GM19468 (cell line): ENCODE results near the gene SSU72.
"Not testable (repeated sequence)": the region's sequence is repeated elsewhere in the genome, so short reads cannot be mapped to it uniquely, and the experiment has no call there.

ENCODE experiments used
- ATAC-seq: cut with Tn5 transposase; IDR thresholded peaks from one replicate; pipeline ENCODE4 v1.9.1; 2021; ENCODE audit warnings: mild to moderate bottlenecking, moderate library complexity, moderate number of reproducible peaks; ENCODE audit not compliant: unreplicated experiment; ENCODE audit errors: extremely low read depth

Gene SSU72

DNA sequence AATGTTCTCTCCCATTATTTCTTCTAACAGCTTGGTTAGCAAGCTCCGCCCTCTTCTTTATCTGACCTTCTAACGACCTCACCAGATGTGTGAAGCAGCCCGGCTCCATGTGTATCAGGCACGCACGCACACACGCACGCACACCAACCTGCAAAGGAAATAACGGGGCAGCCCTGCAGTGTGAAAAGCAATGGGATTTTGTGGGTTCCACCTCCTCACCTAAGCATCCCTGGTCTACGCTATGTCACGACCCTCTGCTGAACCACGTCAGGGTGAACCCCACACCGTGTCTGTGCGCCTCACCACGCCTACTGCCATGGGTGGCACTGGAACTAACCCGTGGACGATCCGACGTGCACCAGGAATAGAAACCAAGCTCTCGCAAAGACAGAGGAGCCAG lies 10.4 kb downstream of the SSU72 start:
- ATAC-seq: no peak

DNA sequence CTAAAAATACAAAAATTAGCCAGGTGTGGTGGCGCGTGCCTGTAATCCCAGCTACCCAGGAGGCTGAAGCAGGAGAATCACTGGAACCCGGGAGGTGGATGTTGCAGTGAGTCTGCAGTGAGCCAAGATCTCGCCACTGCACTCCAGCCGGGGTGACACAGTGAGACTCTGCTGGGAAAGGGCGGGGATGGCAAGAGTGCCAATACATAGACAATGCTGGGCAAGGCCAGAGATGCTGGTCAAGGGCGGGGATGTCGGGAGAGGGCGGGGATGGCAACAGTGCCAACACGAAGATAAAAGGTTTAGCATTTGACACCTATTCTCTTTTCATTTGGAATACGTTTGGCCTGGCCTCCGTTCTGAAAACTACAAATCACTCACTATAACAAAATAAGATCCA lies 11.0 kb downstream of the SSU72 start:
- ATAC-seq: no peak

DNA sequence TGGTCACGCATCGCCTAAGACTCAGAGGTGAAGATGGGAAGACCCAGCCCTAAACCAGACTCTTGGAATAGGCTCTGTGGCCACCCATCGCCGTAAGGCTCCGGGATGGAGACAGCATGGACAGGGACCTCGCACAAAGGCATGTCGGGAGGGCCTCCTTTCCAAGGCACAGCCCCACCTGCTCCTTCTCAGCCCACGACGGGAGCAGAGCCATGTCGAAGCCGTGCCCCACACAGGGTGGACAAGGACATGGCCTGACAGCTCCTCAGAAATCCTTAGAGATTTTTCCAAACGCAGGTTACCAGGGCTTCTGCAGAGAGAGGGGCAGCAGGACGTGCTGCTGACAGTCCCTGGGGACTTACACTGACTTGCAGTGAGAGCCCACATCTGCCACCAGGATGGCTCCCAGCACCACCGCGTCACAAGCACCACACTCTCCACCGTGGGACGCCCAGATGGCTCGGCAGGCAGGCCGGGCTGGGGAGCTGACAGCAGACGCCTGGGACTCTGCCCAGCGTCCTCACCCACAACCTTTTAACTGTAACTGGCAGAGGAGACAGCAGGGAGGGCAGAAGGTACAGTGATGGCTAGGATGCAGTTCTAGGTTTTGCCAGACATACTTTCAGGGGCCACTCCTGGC lies 12.0 kb downstream of the SSU72 start:
- ATAC-seq: no peak

DNA sequence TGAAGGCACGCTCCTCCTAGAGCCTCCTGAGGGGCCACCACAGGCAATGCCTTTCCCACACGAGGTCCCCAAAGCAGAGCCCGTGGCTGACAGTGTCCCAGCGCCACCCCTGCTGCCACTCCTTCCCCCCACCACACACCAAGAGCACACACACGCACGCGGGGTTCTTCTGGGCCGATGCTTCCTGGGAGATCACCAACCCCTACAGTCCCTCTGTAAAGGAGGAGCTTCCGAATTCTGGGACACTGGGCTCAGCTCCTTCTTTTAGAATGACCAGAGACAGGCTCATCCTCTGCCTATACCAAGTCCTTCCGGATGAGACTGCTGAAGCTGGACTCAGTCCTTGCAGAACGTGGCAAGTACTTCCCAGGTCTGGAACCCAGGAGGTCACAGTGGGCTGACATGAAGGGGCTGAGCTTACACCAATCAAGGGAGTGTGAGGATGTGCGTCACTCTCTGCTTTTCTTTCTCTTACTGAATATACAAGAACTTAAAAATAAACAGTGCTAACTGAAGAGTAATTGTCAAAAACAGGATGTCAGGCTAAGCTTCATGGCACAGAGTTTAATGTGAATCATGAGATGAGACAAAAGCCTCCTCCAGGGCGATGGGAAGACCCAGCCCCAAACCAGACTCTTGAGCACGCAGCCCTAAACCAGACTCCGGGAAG lies 12.7 kb downstream of the SSU72 start:
- ATAC-seq: no peak

DNA sequence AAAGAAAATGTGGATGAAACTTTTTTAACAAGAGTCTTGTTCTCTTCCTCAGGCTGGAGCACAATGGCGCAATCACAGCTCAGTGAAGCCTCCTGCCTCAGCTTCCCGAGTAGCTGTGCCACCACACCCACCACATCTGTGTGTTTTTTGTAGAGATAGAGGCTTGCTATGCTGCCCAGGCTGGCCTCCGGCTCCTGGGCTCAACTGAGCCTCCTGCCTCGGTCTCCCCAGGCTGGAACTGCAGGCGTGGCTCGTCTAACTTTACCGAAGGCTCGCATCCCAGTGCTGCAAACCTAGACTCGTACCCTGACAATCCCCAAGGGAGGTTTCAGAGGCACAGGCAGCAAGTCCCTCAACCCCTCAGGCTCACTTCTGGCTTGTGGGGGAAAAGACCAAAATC lies 14.5 kb downstream of the SSU72 start:
- ATAC-seq: no peak

DNA sequence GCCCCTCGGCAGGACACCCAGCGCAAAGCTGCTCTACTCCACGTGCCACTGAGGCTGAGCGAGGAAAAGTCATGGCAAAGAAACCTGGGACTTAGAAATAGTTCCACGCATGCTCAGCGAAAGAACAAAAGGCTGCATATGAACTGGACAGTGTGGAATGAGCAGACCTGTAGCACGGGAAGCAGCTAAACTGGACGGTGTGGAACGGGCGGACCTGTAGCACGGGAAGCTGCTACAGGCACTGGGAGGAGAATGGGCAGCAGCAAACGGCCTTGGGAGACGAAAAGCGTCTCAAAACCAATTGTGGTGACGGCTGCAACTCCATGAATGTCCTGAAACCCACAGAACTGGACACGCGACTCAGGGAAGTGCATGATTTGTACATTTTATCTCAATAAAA lies 15.6 kb downstream of the SSU72 start:
- no peak for ATAC-seq

DNA sequence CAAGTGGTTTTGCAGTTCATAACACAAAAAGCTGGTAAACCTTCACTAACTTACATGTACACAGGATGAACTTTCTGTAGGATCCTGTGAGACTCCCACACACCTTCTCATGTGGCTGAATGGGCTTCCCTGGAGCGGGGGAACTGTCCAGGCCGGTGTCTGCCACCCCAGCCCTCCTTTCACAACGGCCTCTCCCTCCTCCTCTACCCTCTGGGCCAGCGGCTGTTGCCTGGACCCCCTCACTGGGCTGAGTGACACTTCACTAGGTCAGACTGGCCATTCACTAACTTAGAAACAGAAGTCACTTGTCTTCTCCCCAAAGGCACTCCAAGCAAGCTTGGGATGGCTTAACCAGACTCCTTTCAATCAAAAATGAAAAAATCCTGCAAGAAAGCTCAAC lies 16.1 kb downstream of the SSU72 start:
- no peak for ATAC-seq

DNA sequence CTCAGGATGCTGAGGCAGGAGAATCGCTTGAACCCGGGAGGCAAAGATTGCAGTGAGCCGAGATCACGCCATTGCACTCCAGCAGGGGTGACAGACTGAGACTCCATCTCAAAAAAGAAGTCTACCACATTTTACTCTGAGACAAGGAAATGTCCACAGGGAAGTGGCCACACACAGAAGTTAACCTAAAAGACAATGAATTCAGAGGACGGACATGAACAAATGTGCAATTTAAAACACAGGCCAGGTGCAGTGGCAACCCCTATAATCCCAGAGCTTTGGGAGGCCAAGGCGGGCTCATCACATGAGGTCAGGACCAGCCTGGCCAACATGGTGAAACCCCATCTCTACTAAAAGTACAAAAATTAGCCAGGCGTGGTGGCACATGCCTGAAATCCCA lies 17.0 kb downstream of the SSU72 start:
- not testable (repeated sequence) for ATAC-seq

DNA sequence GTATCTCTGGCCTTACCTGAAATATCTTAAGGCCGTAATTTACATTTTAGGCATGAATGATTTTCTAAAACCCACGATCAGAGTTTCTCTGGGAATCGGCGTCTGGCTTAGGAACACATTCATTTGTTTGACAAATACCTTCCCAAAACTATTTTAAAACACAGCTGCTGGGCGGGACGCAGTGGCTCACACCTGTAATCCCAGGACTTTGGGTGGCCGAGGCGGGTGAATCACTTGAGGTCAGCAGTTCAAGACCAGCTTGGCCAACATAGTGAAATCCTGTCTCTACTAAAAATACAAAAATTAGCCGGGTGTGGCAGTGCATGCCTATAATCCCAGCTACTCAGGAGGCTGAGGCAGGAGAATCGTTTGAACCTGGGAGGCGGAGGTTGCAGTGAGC lies 17.7 kb downstream of the SSU72 start:
- ATAC-seq: not testable (repeated sequence)

DNA sequence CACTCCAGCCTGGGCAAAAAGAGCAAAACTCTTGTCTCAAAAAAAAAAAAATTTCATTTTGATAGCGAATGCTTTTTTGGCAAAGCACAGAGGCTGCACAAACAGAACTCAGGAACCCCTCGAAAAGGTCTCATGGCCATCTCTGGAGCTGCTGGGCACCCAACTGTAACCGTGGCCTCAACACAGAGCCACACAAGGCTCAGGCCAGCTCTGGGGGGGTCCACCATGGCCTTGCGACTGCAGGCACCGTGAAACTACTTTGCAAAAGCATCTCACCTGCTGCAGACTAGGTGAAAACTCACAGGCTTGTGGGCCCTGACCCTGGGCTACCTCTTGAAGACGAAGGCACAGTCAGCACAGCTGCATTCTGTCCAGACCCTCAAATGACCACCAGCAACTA lies 18.2 kb downstream of the SSU72 start:
- no peak for ATAC-seq

DNA sequence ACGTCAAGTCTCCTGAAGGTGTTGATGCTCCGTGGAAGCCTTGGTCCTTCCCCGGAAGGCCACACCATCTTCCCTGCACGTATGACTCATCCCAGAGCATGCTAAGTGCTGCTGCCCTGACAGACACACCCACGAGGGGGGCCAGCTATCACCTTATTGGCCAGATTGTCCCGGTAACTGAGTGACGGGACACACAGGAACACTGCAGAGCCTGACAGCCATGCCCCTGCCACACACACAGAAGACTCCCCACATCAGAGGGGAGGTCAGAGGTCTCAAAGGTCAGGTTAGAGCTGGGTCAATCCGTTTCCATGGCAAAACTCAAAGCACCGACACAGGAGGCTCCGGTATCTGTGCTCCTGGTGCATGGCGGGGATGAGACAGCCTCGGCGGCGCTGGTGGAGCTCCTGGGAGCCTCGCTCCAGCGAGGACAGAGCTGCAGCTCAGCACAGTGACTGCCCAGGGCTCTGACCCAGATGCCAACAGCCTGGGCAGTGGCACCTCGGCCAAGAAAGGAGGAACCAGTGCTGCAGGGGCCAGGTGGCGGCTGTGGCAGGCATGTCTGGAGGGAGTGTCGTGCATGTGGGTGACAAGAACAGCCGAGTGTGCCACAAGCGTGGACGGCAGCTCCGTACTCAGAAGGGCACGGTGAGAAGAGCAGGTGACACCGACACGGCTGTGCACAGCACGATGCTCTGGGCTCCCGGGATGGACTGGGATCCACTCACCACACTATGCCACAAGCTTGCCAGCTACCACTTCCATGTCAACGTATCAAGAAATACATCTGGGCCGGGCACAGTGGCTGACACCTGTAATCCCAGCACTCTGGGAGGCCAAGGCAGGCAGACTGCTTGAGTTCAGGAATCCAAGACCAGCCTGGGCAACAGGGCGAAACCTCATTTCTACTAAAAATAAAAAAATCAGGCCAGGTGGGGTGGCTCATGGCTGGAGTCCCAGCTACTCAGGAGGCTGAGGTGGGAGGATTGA lies 19.4 kb downstream of the SSU72 start:
- ATAC-seq: no peak

DNA sequence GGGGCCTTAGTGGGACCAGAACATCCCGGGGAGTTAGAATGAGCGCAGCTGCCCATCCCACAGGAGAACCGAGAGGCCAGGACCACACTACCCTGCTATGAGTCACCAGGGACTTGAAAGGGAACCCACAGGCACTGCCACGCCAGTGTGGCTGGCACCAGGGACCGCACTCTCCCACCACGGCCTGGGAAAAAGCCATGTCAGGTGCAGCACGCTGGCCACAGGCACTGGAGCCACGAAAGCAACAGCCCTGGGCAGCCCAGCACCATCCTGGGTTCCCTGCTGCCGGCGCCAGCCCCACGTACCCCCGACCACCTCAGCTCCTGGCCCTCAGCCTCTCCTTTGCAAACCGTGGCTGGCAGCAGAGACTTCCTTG lies 20.1 kb downstream of the SSU72 start:
- ATAC-seq: no peak

DNA sequence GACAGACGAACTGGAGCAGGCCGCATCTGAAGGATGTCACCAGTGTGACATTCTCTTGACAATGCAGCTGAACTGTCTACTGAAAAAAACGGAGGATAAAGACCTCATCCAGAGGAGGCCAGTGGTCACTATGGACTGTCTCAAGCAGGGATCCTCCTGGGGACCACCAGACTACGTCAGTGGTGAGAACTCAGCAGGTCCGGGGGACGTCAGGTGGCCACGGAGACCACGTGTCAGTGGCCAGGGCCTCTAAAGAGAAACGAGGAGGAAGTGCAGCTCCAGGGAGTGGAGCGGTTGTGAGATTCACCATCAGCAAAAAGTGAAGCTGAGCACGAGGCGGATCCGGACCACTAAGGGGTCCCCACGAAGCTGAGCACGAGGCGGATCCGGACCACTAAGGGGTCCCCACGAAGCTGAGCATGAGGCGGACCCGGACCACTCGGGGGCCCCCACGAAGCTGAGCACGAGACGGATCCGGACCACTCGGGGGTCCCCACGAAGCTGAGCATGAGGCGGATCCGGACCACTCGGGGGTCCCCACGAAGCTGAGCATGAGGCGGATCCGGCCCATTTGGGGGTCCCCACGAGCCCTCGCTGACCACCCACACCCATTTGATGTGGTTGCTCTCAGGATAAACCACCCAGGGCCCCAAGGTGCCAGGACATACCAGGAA lies 20.7 kb downstream of the SSU72 start:
- ATAC-seq: no peak

DNA sequence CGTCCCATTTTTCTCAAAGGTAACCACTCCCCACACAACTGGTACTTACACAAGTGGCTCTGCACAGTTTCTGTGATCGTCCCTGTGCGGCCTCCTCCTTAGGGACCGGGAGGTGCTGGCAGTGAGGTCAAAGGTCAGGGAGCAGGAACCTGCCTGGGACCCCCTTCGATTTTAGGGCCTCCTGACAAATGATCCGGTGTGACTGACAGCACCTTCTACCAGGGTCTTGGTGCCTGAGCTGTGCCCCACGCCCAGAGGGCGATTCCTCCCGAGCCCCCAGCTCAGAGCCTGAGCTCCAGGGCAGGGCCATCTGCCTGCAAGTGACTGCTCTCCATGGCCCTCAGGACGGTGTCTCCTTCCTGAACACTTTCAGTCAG lies 22.4 kb downstream of the SSU72 start:
- no peak for ATAC-seq

DNA sequence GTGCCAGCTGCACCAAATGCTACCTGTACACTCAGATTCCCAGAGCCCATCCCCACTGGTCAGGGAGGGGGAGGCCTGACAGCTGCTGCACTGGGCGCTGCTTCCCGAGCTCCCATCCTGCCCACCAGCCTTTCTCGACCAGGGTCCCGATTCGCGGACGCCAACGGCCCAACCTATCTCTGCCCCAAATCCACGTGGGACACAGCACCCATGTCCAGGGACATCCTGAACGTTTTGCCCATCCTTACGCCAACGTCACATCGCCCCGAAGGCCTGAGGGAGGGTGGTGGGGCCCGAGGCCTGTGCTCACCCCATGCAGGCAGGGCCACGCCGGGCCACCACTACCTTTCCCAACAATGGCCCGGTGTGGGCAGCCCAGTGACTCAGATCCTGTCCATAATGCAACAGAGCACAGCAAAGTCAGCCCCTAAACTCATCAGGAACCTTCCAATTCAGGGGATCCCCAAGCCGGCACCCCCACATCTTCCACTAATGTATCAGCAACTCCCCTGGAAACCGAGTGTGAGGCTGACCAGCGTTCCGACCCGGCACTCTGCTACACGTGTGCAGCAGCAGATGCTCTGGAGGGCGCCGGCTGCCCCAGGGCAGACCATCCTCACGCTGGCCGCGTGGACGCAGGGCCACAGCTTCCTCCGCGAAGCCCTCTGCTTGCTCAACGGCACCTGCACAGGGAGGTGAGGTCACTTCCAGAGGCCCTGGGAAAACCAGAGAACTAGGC lies 23.0 kb downstream of the SSU72 start:
- ATAC-seq: no peak

DNA sequence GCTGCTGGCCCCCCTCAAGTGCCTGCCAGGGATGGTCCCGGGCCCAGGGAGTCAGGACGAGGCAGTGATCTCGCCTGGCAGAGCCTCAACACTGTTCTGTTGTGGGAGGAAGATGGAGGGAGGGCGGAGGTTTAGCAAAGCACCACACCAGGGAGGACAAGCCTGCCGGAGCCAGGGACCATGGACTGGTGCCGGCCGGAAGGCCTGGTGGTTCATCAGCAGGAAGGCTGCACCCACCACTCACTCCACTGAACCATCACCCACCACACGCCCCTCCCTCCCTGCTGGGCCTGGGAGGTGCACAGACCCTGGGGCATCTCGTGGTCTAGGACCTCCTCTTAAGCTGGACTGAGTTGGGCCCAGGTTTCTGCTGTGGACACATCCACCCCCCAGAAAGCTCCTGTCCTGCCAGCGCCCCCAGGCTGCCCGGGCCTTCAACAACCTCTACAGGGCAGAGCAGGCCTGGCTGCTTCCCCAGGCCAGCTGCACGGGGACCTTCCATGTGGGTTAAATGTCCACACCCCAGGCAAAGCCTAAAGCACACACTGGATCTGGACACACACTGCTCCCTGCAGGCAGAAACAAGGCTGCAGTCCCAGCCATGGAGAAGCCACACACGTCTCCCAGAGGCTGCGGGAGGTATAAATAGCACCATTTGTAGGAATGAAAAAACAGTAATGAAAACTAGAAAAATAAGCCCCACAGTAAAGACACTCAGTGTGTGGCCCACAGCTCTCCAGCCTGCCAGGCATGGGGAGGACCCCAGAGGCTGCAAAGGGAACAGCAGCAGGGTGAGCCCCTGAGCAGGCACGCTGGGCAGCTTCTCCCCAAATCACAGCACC lies 23.9 kb downstream of the SSU72 start:
- ATAC-seq: no peak

DNA sequence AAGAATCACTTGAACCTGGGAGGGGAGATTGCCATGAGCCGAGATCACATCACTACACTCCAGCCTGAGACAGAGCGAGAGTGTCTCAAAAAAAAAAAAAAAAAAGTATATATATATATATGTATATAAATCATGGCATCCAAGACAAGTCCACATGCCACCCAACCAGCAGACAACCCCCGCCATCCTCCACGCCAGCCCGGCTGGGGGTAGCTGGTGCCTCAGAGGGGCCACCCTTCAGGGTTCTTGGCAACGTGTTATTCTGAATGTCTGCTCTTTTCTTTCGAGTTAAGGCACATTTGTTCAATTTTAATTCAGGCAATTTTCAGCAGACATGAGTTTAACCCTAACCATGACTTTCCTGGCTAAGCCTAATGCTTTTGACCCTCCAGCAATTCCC lies 24.6 kb downstream of the SSU72 start:
- ATAC-seq: no peak

DNA sequence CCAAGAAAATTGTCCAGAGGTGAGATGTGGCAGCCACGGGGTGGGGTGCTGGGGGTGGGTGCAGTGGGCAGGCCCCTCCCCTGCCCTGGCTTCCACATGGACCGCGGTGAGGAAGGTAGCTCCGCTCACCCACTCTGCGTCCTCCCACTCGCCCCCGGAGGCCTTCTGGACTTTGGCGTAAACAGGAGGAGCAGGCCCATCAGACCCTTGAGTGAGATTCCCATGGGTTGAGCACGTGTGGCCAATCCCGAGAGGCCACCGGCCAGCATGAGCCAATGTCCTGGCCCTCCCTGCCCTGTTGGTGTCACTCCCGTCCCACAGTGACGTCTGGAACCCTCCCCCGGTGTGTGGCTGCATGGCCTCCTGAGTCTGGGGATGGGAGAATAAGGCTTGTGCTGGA lies 26.1 kb downstream of the SSU72 start:
- ATAC-seq: no peak

DNA sequence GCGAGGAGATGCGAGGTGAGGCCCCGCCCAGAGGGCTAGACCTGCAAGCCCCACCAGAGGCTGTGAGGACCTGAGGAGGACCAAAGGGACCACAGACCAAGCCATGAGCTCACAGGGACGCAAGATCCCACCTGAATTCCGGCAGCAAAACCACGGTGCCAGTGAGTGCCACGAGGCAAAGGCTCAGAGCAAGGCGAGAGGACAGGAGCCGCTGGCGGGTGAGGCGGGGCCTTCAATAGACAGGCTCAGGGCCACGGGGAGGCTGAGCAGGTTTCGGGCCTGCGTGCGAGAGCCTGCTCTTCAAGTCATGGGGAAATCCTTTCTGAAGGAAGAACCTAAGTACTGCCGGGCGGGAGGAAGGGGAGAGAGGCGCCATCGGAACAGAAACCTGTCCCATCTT lies 27.2 kb downstream of the SSU72 start:
- ATAC-seq: no peak
